Smooth muscle cell (in vitro differentiated cells): ENCODE data around the gene ARMC3. TPM values are rescaled to one million over a fixed set of nuclear protein-coding genes. Genes with fewer than 3 reads are reported as not detected.
"Not testable (repeated sequence)": the region's sequence is repeated elsewhere in the genome, so short reads cannot be mapped to it uniquely, and the experiment has no call there.

Experiments
- DNase-seq: peaks from one replicate; lab custom pipeline; 2025; ENCODE audit not compliant: unreplicated experiment; lab: John Stamatoyannopoulos, UW
- H2AFZ ChIP-seq: fragments of 200-600 bp; sonication (generic); 2 replicates; pipeline ENCODE4 v1.6.0; 2016; ENCODE audit warnings: antibody characterized with exemption, low read depth, mild to moderate bottlenecking
- H3F3A ChIP-seq: fragments of 200-600 bp; sonication (generic); 2 replicates; pipeline ENCODE4 v1.6.0; 2017; ENCODE audit warnings: antibody characterized with exemption, low read depth
- H3K27ac ChIP-seq: fragments of 200-600 bp; sonication (generic); 2 replicates; pipeline ENCODE4 v1.5.1; 2016; ENCODE audit warnings: low read depth, mild to moderate bottlenecking
- H3K27me3 ChIP-seq: fragments of 200-600 bp; sonication (generic); 2 replicates; pipeline ENCODE4 v1.6.1; 2016; ENCODE audit warnings: low read depth, mild to moderate bottlenecking
- H3K36me3 ChIP-seq: fragments of 200-600 bp; sonication (generic); 2 replicates; pipeline ENCODE4 v1.5.1; 2016; ENCODE audit warnings: low read depth
- H3K4me1 ChIP-seq: fragments of 200-600 bp; sonication (generic); 2 replicates; pipeline ENCODE4 v1.5.1; 2016; ENCODE audit warnings: low read depth
- H3K4me2 ChIP-seq: fragments of 200-600 bp; sonication (generic); 2 replicates; pipeline ENCODE4 v1.6.0; 2016; ENCODE audit warnings: mild to moderate bottlenecking
- H3K4me3 ChIP-seq: fragments of 200-600 bp; sonication (generic); 2 replicates; pipeline ENCODE4 v1.5.1; 2016; ENCODE audit warnings: mild to moderate bottlenecking
- H3K79me2 ChIP-seq: fragments of 200-600 bp; sonication (generic); 2 replicates; pipeline ENCODE4 v1.6.0; 2016; ENCODE audit warnings: low read depth, mild to moderate bottlenecking
- H3K9ac ChIP-seq: fragments of 200-600 bp; sonication (generic); 2 replicates; pipeline ENCODE4 v1.6.0; 2016; ENCODE audit warnings: low read depth
- H3K9me3 ChIP-seq: fragments of 200-600 bp; sonication (generic); replicated peaks from 2 replicates; pipeline ENCODE4 v1.5.1; 2016; ENCODE audit warnings: low read depth
- H4K20me1 ChIP-seq: fragments of 200-600 bp; sonication (generic); 2 replicates; pipeline ENCODE4 v1.6.0; 2016; ENCODE audit warnings: low read depth
- WGBS: methylation state at CpG from one replicate; pipeline ENCODE4 v1.1.7; 2016; ENCODE audit warnings: low lambda C conversion rate; 5-methylcytosine and 5-hydroxymethylcytosine counted together
- polyA plus RNA-seq: library from polyadenylated mRNA; unstranded; fragments of >200 nt; fragmentation: Nextera tagmentation; extraction: Ambion mirVana; gene quantifications from 2 replicates; pipeline ENCODE4 v1.2.1, GENCODE V29; 2016
- total RNA-seq: library from RNA; depleted of rRNA; stranded (reverse); fragments of >200 nt; gene quantifications from 2 replicates; pipeline ENCODE4 v1.2.3, GENCODE V29; 2014
- TF ChIP-seq, protein P1 (sequence below): fragments of 200-600 bp; sonication (generic); IDR thresholded peaks from 2 replicates; pipeline ENCODE4 v1.5.1; 2017; ENCODE audit warnings: borderline replicate concordance, mild to moderate bottlenecking, antibody characterized with exemption; ENCODE audit not compliant: insufficient read depth, poor library complexity, severe bottlenecking

Gene ARMC3
- total and polyA plus RNA-seq, 2 experiments from 2014 or later, result 0.46 TPM; not detected in 1

DNA sequence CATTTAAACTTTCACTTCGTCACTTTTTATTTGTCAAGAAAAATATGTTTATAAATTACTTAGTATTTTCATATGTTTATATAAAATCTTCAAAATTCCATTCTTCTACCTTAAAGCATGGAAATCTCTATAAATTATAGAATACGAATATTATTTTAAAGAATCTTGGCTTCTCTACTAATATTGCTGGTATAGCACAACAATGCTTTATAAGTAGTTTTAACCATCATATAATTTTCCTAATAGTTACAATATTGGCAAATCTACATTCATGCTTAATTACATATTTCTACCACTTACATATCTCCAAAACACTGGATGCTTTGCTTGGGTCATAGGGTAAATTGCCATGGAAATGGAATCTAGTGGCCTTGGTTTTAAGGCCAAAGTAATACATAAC, 21.1 kb upstream of the ARMC3 start:
- Histone ChIP-seq H3K36me3 (no peaks in the 10 kb centered on the region), H4K20me1 (no peaks in the 10 kb centered on the region), H3K4me3 (no peak overlapping the region), H2AFZ (no peak overlapping the region), H3K9me3 (peaks cover 3% of the 10 kb centered on the region), H3K27me3 (no peaks in the 10 kb centered on the region), H3K27ac (no peak overlapping the region), H3F3A (no peaks in the 10 kb centered on the region), H3K4me2 (no peak overlapping the region), H3K9ac (no peak overlapping the region), H3K79me2 (no peaks in the 10 kb centered on the region), H3K4me1 (no peaks in the 10 kb centered on the region)
- no peak for DNase-seq
- TF ChIP-seq, protein P1, sequence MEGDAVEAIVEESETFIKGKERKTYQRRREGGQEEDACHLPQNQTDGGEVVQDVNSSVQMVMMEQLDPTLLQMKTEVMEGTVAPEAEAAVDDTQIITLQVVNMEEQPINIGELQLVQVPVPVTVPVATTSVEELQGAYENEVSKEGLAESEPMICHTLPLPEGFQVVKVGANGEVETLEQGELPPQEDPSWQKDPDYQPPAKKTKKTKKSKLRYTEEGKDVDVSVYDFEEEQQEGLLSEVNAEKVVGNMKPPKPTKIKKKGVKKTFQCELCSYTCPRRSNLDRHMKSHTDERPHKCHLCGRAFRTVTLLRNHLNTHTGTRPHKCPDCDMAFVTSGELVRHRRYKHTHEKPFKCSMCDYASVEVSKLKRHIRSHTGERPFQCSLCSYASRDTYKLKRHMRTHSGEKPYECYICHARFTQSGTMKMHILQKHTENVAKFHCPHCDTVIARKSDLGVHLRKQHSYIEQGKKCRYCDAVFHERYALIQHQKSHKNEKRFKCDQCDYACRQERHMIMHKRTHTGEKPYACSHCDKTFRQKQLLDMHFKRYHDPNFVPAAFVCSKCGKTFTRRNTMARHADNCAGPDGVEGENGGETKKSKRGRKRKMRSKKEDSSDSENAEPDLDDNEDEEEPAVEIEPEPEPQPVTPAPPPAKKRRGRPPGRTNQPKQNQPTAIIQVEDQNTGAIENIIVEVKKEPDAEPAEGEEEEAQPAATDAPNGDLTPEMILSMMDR, result no peak
- 88% methylated on average over 2 of the region's 2 CpGs for WGBS

DNA sequence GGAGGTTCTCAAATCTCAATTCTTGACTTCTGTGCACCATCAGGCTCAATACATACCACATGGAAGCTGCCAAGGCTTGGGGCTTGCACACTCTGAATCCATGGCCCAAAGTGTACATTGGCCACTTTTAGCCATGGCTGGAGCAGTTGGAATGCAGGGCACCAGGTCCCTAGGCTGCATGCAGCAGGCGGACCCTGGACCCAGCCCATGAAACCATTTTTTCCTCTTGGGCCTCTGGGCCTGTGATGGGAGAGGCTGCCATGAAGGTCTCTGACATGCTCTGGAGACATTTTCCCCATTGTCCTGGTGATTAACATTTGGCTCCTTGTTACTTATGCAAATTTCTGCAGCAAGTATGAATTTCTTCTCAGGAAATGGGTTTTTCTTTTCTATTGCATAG, 19.0 kb upstream of the ARMC3 start:
- Histone ChIP-seq H2AFZ (no peak overlapping the region), H3K4me3 (no peak overlapping the region), H3K4me2 (no peak overlapping the region), H3K27me3 (no peaks in the 10 kb centered on the region), H3K9ac (no peak overlapping the region), H3K9me3 (peaks cover 3% of the 10 kb centered on the region), H3K79me2 (no peaks in the 10 kb centered on the region), H4K20me1 (no peaks in the 10 kb centered on the region), H3K36me3 (no peaks in the 10 kb centered on the region), H3F3A (no peaks in the 10 kb centered on the region), H3K27ac (no peak overlapping the region), H3K4me1 (no peaks in the 10 kb centered on the region)
- DNase-seq, result no peak
- TF ChIP-seq, protein P1, result no peak
- WGBS, result 96% methylated on average over 1 of the region's 1 CpG

DNA sequence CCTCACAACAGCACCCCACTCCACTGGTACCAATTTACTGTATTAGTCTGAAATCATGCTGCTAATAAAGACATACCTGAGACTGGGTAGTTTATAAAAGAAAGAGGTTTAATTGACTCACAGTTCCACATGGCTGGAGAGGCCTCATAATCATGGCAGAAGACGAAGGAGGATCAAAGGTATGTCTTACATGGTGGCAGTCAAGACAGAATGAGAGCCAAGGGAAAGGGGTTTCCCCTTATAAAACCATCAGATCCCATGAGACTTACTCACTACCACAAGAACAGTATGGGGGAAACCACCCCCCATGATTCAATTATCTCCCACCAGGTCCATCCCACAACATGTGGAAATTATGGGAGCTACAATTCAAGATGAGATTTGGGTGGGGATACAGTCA, 18.2 kb upstream of the ARMC3 start:
- H4K20me1 ChIP-seq, DNase-seq, H3K4me1 ChIP-seq, H3F3A ChIP-seq, H3K4me3 ChIP-seq, H3K36me3 ChIP-seq, H3K27ac ChIP-seq, H3K27me3 ChIP-seq, H3K9me3 ChIP-seq, H3K9ac ChIP-seq, H2AFZ ChIP-seq, H3K4me2 ChIP-seq, H3K79me2 ChIP-seq: not testable (repeated sequence)
- 96% methylated on average over 1 of the region's 1 CpG for WGBS

DNA sequence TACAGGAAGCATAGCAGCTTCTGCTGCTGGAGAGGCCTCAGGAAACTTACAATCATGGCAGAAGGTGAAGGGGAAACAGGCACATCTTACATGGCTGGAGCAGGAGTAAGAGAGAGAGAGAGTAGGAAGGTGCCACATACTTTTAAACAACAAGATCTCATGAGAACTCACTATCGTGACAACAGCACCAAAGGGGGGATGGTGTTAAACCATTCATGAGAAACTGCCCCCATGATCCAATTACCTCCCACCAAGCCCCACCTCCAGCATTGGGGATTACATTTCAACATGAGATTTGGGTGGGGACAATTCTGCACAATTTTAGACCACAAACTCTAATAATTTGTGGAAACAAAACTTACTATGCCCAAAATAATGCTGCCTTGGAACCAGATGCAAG, 16.8 kb upstream of the ARMC3 start:
- Histone ChIP-seq H3K36me3 (no peaks in the 10 kb centered on the region), H3K27ac (no peak overlapping the region), H3K9me3 (peaks cover 3% of the 10 kb centered on the region), H4K20me1 (no peaks in the 10 kb centered on the region), H3K27me3 (no peaks in the 10 kb centered on the region), H3K4me3 (no peak overlapping the region), H2AFZ (no peak overlapping the region), H3K79me2 (no peaks in the 10 kb centered on the region), H3K9ac (no peak overlapping the region), H3K4me1 (no peaks in the 10 kb centered on the region), H3K4me2 (no peak overlapping the region), H3F3A (no peaks in the 10 kb centered on the region)
- TF ChIP-seq, protein P1, result no peak
- 85% methylated on average over 1 of the region's 1 CpG for WGBS
- DNase-seq, result no peak
